HepG2 (cell line): Measurements from ENCODE around the gene SPAG7. TPM values are rescaled to one million over a fixed set of nuclear protein-coding genes. Genes with fewer than 3 reads are reported as not detected.

Experiments used
- ESRRA ChIP-seq: sonication (generic); formaldehyde crosslinking; IDR thresholded peaks from 2 replicates; pipeline ENCODE4 v1.5.1; 2020; ENCODE audit warnings: mild to moderate bottlenecking, low read depth, missing genetic modification reagents
- HNRNPUL1 ChIP-seq: fragments of 200-400 bp; formaldehyde crosslinking; IDR thresholded peaks from 2 replicates; pipeline ENCODE4 v1.6.1; 2017; ENCODE audit warnings: low read depth, mild to moderate bottlenecking, low read length, moderate library complexity
- NCOA2 ChIP-seq: sonication (generic); formaldehyde crosslinking; IDR thresholded peaks from 2 replicates; pipeline ENCODE4 v1.8.0; 2022; ENCODE audit warnings: inconsistent platforms
- NFKBIZ ChIP-seq: IDR thresholded peaks from 2 replicates; pipeline ENCODE4 v1.6.1; 2018; ENCODE audit warnings: missing genetic modification reagents, missing compliant biosample characterization
- ZNF230 ChIP-seq: sonication (generic); formaldehyde crosslinking; IDR thresholded peaks from 2 replicates; pipeline ENCODE4 v1.4.0; 2020; ENCODE audit warnings: mild to moderate bottlenecking, missing genetic modification reagents
- ZNF354B ChIP-seq: sonication (generic); formaldehyde crosslinking; IDR thresholded peaks from 2 replicates; pipeline ENCODE4 v1.8.0; 2022; ENCODE audit warnings: mild to moderate bottlenecking, missing genetic modification reagents
- polyA plus RNA-seq, 8 experiments: library from polyadenylated mRNA; depleted of rRNA in 3 of 8; stranded (reverse) in 7 of 8; unstranded in 1 of 8; fragments of >200 nt; fragmentation: Illumina TruSeq in 4 of 8; extraction: Trizol in 4 of 8; gene quantifications; 2 replicates each; pipeline versions ENCODE4 v1.2.1 to v1.2.3, GENCODE V29; 2011 to 2016; ENCODE audit warnings: low read depth in 4 of 8, missing spikeins in 1 of 8, mixed read lengths in 1 of 8; ENCODE audit not compliant: insufficient read depth in 1 of 8
- total RNA-seq, 5 experiments: library from RNA; depleted of rRNA; stranded (reverse); fragments of >200 nt; fragmentation: Illumina TruSeq; extraction: Trizol; gene quantifications; 2 replicates each; pipeline ENCODE4 v1.2.3, GENCODE V29; 2016; ENCODE audit warnings: low read depth in 1 of 5
- TF ChIP-seq, protein P1 (sequence below): sonication (generic); formaldehyde crosslinking; IDR thresholded peaks from 2 replicates; pipeline ENCODE4 v1.4.0; 2020; ENCODE audit warnings: missing genetic modification reagents, mild to moderate bottlenecking, borderline replicate concordance
- TF ChIP-seq, protein P2 (sequence below): IDR thresholded peaks from 2 replicates; pipeline ENCODE4 v1.4.0; 2020; ENCODE audit warnings: mild to moderate bottlenecking, missing genetic modification reagents
- TF ChIP-seq, protein P3 (sequence below): IDR thresholded peaks from 2 replicates; pipeline ENCODE4 v1.6.1; 2018; ENCODE audit warnings: missing genetic modification reagents, mild to moderate bottlenecking, missing compliant biosample characterization
- TF ChIP-seq, protein P4 (sequence below): sonication (generic); formaldehyde crosslinking; IDR thresholded peaks from 2 replicates; pipeline ENCODE4 v1.5.1; 2020; ENCODE audit warnings: missing genetic modification reagents, mild to moderate bottlenecking, borderline replicate concordance
- TF ChIP-seq, protein P5 (sequence below): sonication (generic); formaldehyde crosslinking; IDR thresholded peaks from 2 replicates; pipeline ENCODE4 v1.4.0; 2020; ENCODE audit warnings: missing genetic modification reagents
- TF ChIP-seq, protein P6 (sequence below): IDR thresholded peaks from 2 replicates; pipeline ENCODE4 v1.6.1; 2016; ENCODE audit warnings: mild to moderate bottlenecking, missing biosample characterization, missing genetic modification reagents
- TF ChIP-seq, protein P7 (sequence below): sonication (generic); formaldehyde crosslinking; conservative IDR thresholded peaks from 2 replicates; pipeline ENCODE4 v1.8.1; 2023; ENCODE audit warnings: missing genetic modification reagents
- TF ChIP-seq, protein P8 (sequence below): sonication (generic); formaldehyde crosslinking; IDR thresholded peaks from 2 replicates; pipeline ENCODE4 v1.4.0; 2020; ENCODE audit warnings: mild to moderate bottlenecking, missing genetic modification reagents
- TF ChIP-seq, protein P9 (sequence below): sonication (generic); formaldehyde crosslinking; IDR thresholded peaks from 2 replicates; pipeline ENCODE4 v1.5.0; 2020; ENCODE audit warnings: missing genetic modification reagents

Gene SPAG7
- total and polyA plus RNA-seq, 2 of the 13 experiments (the other 11 are each of a cell fraction or from before 2014, with no cell fraction given) = 51.0 to 59.0 TPM

DNA sequence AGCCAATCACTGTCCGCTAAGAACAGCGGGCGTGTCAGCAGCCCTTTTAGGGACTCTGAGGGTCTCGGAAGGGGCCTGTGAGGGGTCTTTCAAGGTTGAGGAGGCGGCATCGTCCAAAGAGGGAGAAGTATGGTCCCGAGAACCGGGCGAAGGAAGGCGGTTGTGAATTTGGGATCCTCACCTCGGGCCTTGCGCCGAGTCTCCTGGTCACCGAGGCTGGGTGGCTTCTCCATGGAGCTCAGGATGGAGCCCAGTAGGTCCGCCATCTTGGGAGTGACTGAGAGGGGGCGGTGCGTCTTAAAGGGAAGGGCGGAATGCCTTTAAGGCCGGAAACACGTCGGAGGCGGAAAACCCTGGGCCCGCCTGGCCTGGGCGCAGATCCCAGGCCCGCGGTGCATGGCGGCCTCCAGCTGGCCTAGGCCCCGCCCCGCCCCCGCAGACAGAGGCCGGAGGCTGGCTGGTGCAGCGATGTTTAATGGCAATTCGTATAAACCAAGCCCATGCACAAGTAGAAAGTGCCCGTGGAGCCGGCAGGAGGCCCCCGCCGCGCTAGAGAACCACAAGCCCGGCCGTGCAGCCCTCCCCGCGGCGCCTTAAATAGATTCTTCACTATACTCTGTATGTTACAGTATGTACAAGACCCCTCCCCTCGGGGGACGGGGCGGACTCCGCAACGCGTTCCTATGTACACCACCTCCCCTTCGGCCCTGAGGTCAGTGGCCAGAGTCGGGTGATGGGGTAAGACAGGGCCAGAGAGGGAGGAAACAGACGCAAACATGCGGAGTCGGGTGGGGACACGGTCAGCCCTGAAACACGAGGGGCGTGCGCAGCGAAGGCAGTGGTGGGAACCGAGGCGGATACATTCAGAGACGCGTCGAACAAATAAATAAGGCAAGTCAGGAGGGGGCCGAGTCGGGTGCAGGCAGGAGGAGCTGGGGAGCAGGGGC, at the start of gene SPAG7 (continued):
- TF ChIP-seq, protein P1, sequence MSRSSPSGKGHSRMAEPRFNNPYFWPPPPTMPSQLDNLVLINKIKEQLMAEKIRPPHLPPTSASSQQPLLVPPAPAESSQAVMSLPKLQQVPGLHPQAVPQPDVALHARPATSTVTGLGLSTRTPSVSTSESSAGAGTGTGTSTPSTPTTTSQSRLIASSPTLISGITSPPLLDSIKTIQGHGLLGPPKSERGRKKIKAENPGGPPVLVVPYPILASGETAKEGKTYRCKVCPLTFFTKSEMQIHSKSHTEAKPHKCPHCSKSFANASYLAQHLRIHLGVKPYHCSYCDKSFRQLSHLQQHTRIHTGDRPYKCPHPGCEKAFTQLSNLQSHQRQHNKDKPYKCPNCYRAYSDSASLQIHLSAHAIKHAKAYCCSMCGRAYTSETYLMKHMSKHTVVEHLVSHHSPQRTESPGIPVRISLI (CRISPR knock-in tag) = no peak
- TF ChIP-seq NFKBIZ (CRISPR knock-in tag) = no peak
- TF ChIP-seq, protein P2, sequence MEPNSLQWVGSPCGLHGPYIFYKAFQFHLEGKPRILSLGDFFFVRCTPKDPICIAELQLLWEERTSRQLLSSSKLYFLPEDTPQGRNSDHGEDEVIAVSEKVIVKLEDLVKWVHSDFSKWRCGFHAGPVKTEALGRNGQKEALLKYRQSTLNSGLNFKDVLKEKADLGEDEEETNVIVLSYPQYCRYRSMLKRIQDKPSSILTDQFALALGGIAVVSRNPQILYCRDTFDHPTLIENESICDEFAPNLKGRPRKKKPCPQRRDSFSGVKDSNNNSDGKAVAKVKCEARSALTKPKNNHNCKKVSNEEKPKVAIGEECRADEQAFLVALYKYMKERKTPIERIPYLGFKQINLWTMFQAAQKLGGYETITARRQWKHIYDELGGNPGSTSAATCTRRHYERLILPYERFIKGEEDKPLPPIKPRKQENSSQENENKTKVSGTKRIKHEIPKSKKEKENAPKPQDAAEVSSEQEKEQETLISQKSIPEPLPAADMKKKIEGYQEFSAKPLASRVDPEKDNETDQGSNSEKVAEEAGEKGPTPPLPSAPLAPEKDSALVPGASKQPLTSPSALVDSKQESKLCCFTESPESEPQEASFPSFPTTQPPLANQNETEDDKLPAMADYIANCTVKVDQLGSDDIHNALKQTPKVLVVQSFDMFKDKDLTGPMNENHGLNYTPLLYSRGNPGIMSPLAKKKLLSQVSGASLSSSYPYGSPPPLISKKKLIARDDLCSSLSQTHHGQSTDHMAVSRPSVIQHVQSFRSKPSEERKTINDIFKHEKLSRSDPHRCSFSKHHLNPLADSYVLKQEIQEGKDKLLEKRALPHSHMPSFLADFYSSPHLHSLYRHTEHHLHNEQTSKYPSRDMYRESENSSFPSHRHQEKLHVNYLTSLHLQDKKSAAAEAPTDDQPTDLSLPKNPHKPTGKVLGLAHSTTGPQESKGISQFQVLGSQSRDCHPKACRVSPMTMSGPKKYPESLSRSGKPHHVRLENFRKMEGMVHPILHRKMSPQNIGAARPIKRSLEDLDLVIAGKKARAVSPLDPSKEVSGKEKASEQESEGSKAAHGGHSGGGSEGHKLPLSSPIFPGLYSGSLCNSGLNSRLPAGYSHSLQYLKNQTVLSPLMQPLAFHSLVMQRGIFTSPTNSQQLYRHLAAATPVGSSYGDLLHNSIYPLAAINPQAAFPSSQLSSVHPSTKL (CRISPR knock-in tag) = peak; percentile 52; the same call in 1 of the 2 replicates
- TF ChIP-seq, protein P3, sequence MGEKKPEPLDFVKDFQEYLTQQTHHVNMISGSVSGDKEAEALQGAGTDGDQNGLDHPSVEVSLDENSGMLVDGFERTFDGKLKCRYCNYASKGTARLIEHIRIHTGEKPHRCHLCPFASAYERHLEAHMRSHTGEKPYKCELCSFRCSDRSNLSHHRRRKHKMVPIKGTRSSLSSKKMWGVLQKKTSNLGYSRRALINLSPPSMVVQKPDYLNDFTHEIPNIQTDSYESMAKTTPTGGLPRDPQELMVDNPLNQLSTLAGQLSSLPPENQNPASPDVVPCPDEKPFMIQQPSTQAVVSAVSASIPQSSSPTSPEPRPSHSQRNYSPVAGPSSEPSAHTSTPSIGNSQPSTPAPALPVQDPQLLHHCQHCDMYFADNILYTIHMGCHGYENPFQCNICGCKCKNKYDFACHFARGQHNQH (CRISPR knock-in tag) = no peak; the same call in 1 of the 2 replicates
- TF ChIP-seq, protein P4, sequence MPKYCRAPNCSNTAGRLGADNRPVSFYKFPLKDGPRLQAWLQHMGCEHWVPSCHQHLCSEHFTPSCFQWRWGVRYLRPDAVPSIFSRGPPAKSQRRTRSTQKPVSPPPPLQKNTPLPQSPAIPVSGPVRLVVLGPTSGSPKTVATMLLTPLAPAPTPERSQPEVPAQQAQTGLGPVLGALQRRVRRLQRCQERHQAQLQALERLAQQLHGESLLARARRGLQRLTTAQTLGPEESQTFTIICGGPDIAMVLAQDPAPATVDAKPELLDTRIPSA (CRISPR knock-in tag) = 0 out of 2 replicates have a peak, but pooled peaks have one; percentile 50
- TF ChIP-seq HNRNPUL1 = no peak
- TF ChIP-seq, protein P5, sequence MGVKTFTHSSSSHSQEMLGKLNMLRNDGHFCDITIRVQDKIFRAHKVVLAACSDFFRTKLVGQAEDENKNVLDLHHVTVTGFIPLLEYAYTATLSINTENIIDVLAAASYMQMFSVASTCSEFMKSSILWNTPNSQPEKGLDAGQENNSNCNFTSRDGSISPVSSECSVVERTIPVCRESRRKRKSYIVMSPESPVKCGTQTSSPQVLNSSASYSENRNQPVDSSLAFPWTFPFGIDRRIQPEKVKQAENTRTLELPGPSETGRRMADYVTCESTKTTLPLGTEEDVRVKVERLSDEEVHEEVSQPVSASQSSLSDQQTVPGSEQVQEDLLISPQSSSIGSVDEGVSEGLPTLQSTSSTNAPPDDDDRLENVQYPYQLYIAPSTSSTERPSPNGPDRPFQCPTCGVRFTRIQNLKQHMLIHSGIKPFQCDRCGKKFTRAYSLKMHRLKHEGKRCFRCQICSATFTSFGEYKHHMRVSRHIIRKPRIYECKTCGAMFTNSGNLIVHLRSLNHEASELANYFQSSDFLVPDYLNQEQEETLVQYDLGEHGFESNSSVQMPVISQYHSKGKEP (CRISPR knock-in tag) = no peak
- peak; percentile 14; the same call in 1 of the 2 replicates for TF ChIP-seq ESRRA (CRISPR knock-in tag)
- TF ChIP-seq, protein P6, sequence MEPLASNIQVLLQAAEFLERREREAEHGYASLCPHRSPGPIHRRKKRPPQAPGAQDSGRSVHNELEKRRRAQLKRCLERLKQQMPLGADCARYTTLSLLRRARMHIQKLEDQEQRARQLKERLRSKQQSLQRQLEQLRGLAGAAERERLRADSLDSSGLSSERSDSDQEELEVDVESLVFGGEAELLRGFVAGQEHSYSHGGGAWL (CRISPR knock-in tag) = peak; percentile 51
- TF ChIP-seq, protein P7, sequence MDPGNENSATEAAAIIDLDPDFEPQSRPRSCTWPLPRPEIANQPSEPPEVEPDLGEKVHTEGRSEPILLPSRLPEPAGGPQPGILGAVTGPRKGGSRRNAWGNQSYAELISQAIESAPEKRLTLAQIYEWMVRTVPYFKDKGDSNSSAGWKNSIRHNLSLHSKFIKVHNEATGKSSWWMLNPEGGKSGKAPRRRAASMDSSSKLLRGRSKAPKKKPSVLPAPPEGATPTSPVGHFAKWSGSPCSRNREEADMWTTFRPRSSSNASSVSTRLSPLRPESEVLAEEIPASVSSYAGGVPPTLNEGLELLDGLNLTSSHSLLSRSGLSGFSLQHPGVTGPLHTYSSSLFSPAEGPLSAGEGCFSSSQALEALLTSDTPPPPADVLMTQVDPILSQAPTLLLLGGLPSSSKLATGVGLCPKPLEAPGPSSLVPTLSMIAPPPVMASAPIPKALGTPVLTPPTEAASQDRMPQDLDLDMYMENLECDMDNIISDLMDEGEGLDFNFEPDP (CRISPR knock-in tag) = 0 out of 2 replicates have a peak, but pooled peaks have one; percentile 91
- peak; percentile 74; the same call in 1 of the 2 replicates for TF ChIP-seq ZNF354B (CRISPR knock-in tag)
- TF ChIP-seq, protein P8, sequence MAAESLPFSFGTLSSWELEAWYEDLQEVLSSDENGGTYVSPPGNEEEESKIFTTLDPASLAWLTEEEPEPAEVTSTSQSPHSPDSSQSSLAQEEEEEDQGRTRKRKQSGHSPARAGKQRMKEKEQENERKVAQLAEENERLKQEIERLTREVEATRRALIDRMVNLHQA (CRISPR knock-in tag) = no peak
- no peak; the same call in 1 of the 2 replicates for TF ChIP-seq NCOA2
- TF ChIP-seq, protein P9, sequence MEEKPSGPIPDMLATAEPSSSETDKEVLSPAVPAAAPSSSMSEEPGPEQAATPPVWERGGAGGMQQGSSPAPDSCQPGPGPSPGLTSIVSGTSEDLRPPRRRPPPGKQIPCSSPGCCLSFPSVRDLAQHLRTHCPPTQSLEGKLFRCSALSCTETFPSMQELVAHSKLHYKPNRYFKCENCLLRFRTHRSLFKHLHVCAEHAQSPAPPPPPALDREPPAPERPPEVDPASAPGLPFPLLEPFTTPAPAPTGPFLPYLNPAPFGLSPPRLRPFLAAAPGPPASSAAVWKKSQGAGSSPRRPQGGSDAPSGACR = peak; percentile 82; the same call in 1 of the 2 replicates
- TF ChIP-seq ZNF230 (CRISPR knock-in tag) = no peak
